Endometrium (tissue), 2 donors: ENCODE results near the gene C7.
"Not testable (repeated sequence)": the region's sequence is repeated elsewhere in the genome, so short reads cannot be mapped to it uniquely, and the experiment has no call there.

Source experiments
- FAIRE-seq: peaks from 2 replicates; lab custom pipeline; 2012; peaks lifted over from hg19 to GRCh38; lab: Jason Lieb, UNC
- donor health status: control.
- donor health status: control.

Gene C7

GRCh38 chr5:40991168-40991980 is 82.1 kb downstream of the C7 start:
- FAIRE-seq, result peak; percentile 86

GRCh38 chr5:40991981-40992559 is 82.8 kb downstream of the C7 start:
- no peak for FAIRE-seq

DNA sequence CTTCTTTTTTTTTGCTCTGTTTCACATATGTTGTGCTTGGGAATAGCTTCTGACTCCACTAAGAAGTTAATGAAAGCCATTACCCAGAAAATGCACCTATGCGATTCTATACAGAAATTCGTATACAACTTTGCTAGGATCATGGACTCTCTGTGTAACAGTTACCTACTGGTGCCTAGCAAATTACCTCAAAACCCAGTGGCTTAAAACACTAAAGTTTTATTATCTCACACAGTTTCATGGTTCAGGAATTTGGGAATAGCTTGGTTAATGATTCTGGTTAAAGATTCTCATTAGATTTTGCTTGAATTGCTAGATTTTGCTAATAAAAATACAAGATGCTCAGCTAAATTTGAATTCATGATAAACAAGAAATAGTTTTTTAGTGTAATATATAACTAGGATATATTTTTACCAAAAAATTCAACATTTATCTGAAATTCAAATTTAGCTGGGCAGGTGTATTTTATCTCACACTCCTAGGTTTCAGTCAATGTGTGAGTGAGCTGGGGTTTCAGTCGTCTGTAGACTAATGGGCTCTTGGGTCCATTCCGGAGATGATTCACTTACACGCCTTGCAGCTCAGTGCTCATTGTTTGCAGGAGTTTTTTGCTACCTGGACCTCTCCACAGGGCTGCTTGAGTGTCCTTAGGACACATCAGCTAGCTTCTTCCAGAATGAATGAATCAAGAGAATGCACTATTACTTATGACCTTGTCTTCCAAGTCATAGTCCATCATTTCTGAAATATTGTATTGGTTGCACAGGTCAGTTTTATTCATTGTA is 86.7 kb downstream of the C7 start:
- no peak for FAIRE-seq

GRCh38 chr5:40999142-40999541 is 89.8 kb downstream of the C7 start:
- FAIRE-seq, result no peak

DNA sequence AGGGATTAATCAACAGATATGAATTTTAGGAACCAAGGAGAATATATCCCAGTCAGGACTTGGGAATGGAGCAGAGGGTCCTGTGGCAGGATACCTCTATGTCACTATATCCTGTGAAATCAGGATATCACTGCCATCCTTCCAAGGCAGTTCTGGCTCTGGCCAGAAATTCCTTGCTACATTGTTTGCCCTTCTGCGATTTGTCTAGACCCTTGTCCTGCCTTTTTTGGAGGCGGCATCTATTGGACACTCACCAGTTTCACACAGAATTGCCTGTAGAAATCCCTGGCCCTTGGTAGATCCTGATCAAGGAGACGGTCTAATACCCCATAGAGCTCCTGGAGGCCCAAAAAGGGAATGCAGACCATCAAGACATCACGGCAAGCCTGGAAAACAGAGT is 90.7 kb downstream of the C7 start:
- FAIRE-seq, result no peak

GRCh38 chr5:41003670-41004376 is 94.5 kb downstream of the C7 start:
- FAIRE-seq, result no peak

GRCh38 chr5:41004931-41005330 is 95.6 kb downstream of the C7 start:
- FAIRE-seq, result no peak

- no peak for FAIRE-seq
Observed at GRCh38 chr5:41009232-41009631, 99.9 kb downstream of the C7 start.

- no peak for FAIRE-seq
Observed at GRCh38 chr5:41010572-41010971, 101.3 kb downstream of the C7 start.

DNA sequence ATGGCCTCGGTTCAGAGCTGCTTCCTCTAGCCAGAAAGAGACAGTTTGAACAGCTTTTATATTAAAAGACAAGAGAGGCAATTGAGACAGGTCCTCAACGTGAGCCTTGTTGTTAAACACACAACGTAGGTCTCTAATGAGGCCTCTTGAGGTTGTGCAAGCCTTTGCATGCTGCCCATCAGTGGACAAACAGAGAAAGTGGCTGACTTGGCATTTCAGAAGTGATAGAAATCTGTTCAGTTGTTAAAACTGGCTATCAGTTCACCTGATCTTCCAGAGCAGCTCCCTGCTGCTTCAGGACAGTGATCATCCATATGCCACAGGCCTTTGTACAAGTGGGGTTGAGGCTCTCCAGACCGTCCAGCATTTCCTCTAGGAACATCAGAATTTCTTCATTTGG is 103.0 kb downstream of the C7 start:
- no peak for FAIRE-seq

GRCh38 chr5:41022600-41022999 is 113.3 kb downstream of the C7 start:
- not testable (repeated sequence) for FAIRE-seq
